Stimulated activated CD8-positive, alpha-beta memory T cell treated with anti-CD3 and anti-CD28 coated beads, Interleukin-4, amount 100 ng/mL, for 24 hours (primary cell): ENCODE measurements around the gene EXOC5.
"Not testable (repeated sequence)": the region's sequence is repeated elsewhere in the genome, so short reads cannot be mapped to it uniquely, and the experiment has no call there.

Source experiments
- DNase-seq: peaks from one replicate; pipeline ENCODE4 v3.0.0-alpha.2; 2020; ENCODE audit warnings: low read depth

EXOC5 gene

GRCh38 chr14:57254884-57255283, 13.8 kb downstream of the EXOC5 start:
- DNase-seq, result no peak

GRCh38 chr14:57246933-57247657, 21.6 kb downstream of the EXOC5 start:
- no peak for DNase-seq

- no peak for DNase-seq
These were observed 22.8 kb downstream of the EXOC5 start for GRCh38 chr14:57245941-57246340.

- DNase-seq, result no peak
These were observed 24.6 kb downstream of the EXOC5 start for GRCh38 chr14:57244106-57244505.

GRCh38 chr14:57243320-57243719, 25.4 kb downstream of the EXOC5 start:
- DNase-seq, result no peak

GRCh38 chr14:57240115-57240514, 28.6 kb downstream of the EXOC5 start:
- DNase-seq, result not testable (repeated sequence)

GRCh38 chr14:57232006-57232405, 36.7 kb downstream of the EXOC5 start:
- no peak for DNase-seq

- DNase-seq, result not testable (repeated sequence)
These were observed 40.4 kb downstream of the EXOC5 start for GRCh38 chr14:57228320-57228719.

GRCh38 chr14:57227083-57227482, 41.6 kb downstream of the EXOC5 start:
- DNase-seq, result no peak

GRCh38 chr14:57221931-57222330, 46.8 kb downstream of the EXOC5 start:
- DNase-seq, result no peak

- DNase-seq, result no peak
These were observed 55.8 kb downstream of the EXOC5 start for GRCh38 chr14:57212919-57213318.

- no peak for DNase-seq
These were observed 59.1 kb downstream of the EXOC5 start for GRCh38 chr14:57209561-57209960.

GRCh38 chr14:57205938-57206337, 62.8 kb downstream of the EXOC5 start:
- no peak for DNase-seq

- DNase-seq, result not testable (repeated sequence)
These were observed 66.0 kb downstream of the EXOC5 start for GRCh38 chr14:57202672-57203071.

- DNase-seq, result no peak
These were observed 68.8 kb downstream of the EXOC5 start for GRCh38 chr14:57199921-57200320.

- no peak for DNase-seq
These were observed 79.6 kb downstream of the EXOC5 start for GRCh38 chr14:57189070-57189469.

- DNase-seq, result no peak
These were observed 85.8 kb downstream of the EXOC5 start for GRCh38 chr14:57182760-57183503.

- no peak for DNase-seq
These were observed 89.4 kb downstream of the EXOC5 start for GRCh38 chr14:57179273-57179672.

GRCh38 chr14:57174466-57174865, 94.2 kb downstream of the EXOC5 start:
- DNase-seq, result no peak

GRCh38 chr14:57171903-57172302, 96.8 kb downstream of the EXOC5 start:
- no peak for DNase-seq

- DNase-seq, result no peak
These were observed 97.3 kb downstream of the EXOC5 start for GRCh38 chr14:57171363-57171762.

GRCh38 chr14:57169901-57170300, 98.8 kb downstream of the EXOC5 start:
- no peak for DNase-seq

GRCh38 chr14:57168138-57168679, 100.5 kb downstream of the EXOC5 start:
- no peak for DNase-seq
